SU-DHL-6 (cell line): Measurements from ENCODE around the gene KLHL12.
"Not testable (repeated sequence)": the region's sequence is repeated elsewhere in the genome, so short reads cannot be mapped to it uniquely, and the experiment has no call there.

Experiments
- H2AFZ ChIP-seq: fragments of 200-600 bp; sonication (generic); 2 replicates; pipeline ENCODE4 v1.6.1; 2014; ENCODE audit warnings: low read depth, mild to moderate bottlenecking, moderate library complexity, mixed read lengths, antibody characterized with exemption, low read length; ENCODE audit not compliant: severe bottlenecking
- H3F3A ChIP-seq: fragments of 200-600 bp; shearing (Covaris generic); 2 replicates; pipeline ENCODE4 v1.6.0; 2016; ENCODE audit warnings: antibody characterized with exemption, mild to moderate bottlenecking; ENCODE audit not compliant: insufficient read depth
- H3K27ac ChIP-seq: fragments of 200-600 bp; sonication (generic); 2 replicates; pipeline ENCODE4 v1.5.1; 2016; ENCODE audit warnings: low read depth, mild to moderate bottlenecking, low read length, moderate library complexity, mixed read lengths
- H3K27me3 ChIP-seq: fragments of 200-600 bp; sonication (generic), shearing (Covaris generic); 2 replicates; pipeline ENCODE4 v1.6.0; 2014; ENCODE audit warnings: mild to moderate bottlenecking, low read length
- H3K36me3 ChIP-seq: fragments of 200-600 bp; sonication (generic); 2 replicates; pipeline ENCODE4 v1.6.1; 2014; ENCODE audit warnings: mild to moderate bottlenecking, low read length, mixed read lengths
- H3K4me2 ChIP-seq: fragments of 300-600, 200-600 bp; shearing (Covaris generic), sonication (generic); 2 replicates; pipeline ENCODE4 v1.6.0; 2014; ENCODE audit warnings: low read length, low read depth, mild to moderate bottlenecking; ENCODE audit not compliant: poor library complexity, severe bottlenecking
- H3K4me3 ChIP-seq: fragments of 200-600 bp; sonication (generic); 2 replicates; pipeline ENCODE4 v1.5.1; 2014; ENCODE audit warnings: antibody characterized with exemption, low read length, mild to moderate bottlenecking, mixed read lengths; ENCODE audit not compliant: insufficient read depth, poor library complexity, severe bottlenecking
- H3K79me2 ChIP-seq: fragments of 200-600 bp; sonication (generic); 2 replicates; pipeline ENCODE4 v1.6.1; 2014; ENCODE audit warnings: mild to moderate bottlenecking, low read length, moderate library complexity; ENCODE audit not compliant: insufficient read depth
- H3K9ac ChIP-seq: fragments of 200-600 bp; sonication (generic); 2 replicates; pipeline ENCODE4 v1.7.0; 2014; ENCODE audit warnings: mild to moderate bottlenecking, low read length
- H3K9me2 ChIP-seq: fragments of 200-600 bp; sonication (generic); replicated peaks from 2 replicates; pipeline ENCODE4 v1.6.1; 2014; ENCODE audit warnings: low read length; ENCODE audit not compliant: insufficient read depth
- H3K9me3 ChIP-seq: fragments of 200-600 bp; sonication (generic); 2 replicates; pipeline ENCODE4 v1.6.1; 2014; ENCODE audit warnings: low read length, mixed read lengths; ENCODE audit not compliant: insufficient read depth
- H4K20me1 ChIP-seq: fragments of 200-600 bp; sonication (generic); 2 replicates; pipeline ENCODE4 v1.6.1; 2014; ENCODE audit warnings: low read depth, mild to moderate bottlenecking, antibody characterized with exemption, low read length, moderate library complexity, mixed read lengths
- EZH2phosphoT487 ChIP-seq: fragments of 200-600 bp; sonication (generic), shearing (Covaris generic); conservative IDR thresholded peaks from 2 replicates; pipeline ENCODE4 v1.6.1; 2018; ENCODE audit warnings: mild to moderate bottlenecking, antibody characterized with exemption, low read length, moderate library complexity, mixed read lengths
- TF ChIP-seq, protein P1 (sequence below): fragments of 200-600 bp; sonication (generic); IDR thresholded peaks from one replicate; pipeline ENCODE4 v1.5.1; 2017; ENCODE audit warnings: antibody characterized with exemption, mild to moderate bottlenecking, low read length, moderate library complexity; ENCODE audit not compliant: insufficient read depth, poor library complexity, severe bottlenecking

Gene KLHL12

DNA sequence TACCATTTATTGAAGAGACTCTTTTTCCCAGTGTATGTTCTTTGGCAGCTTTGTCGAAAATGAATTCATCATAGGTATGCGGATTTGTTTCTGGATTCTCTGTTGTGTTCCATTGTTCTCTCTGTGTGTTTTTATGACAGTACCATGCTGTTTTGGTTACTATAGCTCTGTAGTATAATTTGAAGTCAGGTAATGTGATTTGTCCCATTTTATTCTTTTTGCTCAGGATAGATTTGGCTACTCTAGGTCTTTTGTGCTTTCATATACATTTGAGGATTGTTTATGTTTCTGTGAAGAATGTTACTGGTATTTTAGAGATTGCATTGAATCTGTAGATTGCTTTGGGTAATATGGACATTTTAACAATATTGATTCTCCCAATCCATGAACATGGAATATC lies 5.4 kb upstream of the KLHL12 start:
- Histone ChIP-seq H3K9me2 (no peaks in the 10 kb centered on the region), H3K9me3 (no peaks in the 10 kb centered on the region), H3K4me2 (no peak overlapping the region), H3K36me3 (no peaks in the 10 kb centered on the region), H3K27ac (no peak overlapping the region), H3K79me2 (no peaks in the 10 kb centered on the region), H2AFZ (no peak overlapping the region), H4K20me1 (no peaks in the 10 kb centered on the region), H3K27me3 (no peaks in the 10 kb centered on the region), H3K4me3 (no peak overlapping the region), H3K9ac (no peak overlapping the region), H3F3A (no peaks in the 10 kb centered on the region; the same call in 1 of the 2 replicates)
- TF ChIP-seq, protein P1, sequence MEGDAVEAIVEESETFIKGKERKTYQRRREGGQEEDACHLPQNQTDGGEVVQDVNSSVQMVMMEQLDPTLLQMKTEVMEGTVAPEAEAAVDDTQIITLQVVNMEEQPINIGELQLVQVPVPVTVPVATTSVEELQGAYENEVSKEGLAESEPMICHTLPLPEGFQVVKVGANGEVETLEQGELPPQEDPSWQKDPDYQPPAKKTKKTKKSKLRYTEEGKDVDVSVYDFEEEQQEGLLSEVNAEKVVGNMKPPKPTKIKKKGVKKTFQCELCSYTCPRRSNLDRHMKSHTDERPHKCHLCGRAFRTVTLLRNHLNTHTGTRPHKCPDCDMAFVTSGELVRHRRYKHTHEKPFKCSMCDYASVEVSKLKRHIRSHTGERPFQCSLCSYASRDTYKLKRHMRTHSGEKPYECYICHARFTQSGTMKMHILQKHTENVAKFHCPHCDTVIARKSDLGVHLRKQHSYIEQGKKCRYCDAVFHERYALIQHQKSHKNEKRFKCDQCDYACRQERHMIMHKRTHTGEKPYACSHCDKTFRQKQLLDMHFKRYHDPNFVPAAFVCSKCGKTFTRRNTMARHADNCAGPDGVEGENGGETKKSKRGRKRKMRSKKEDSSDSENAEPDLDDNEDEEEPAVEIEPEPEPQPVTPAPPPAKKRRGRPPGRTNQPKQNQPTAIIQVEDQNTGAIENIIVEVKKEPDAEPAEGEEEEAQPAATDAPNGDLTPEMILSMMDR = no peak
- no peak for TF ChIP-seq EZH2phosphoT487

DNA sequence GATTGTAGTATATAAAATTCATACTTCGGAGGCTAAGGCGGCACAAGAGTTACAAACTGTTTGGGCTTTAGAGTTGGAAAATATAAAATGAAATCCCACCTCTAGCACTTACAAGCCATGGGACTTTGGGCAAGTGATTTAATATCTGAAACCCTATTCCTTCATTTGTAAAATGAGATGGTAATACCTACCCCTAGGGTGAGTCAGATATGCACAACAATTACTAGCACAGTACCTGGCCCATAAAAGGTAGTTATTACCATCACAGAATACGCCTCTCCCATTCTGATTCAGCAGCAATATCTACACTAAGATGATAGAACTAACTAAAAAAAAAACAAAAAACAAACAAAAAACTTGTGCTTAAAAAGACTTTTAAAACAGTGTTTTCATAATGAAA lies 3.5 kb downstream of the KLHL12 start:
- Histone ChIP-seq H3F3A (no peaks in the 10 kb centered on the region), H2AFZ (no peak overlapping the region), H3K27me3 (no peaks in the 10 kb centered on the region), H3K4me2 (peak overlapping the region; percentile 22), H3K9me3 (no peaks in the 10 kb centered on the region), H3K27ac (no peak overlapping the region), H3K4me3 (no peak overlapping the region), H4K20me1 (no peaks in the 10 kb centered on the region), H3K79me2 (peaks cover 38% of the 10 kb centered on the region), H3K36me3 (peaks cover 14% of the 10 kb centered on the region; the same call in 1 of the 2 replicates), H3K9ac (no peak overlapping the region), H3K9me2 (no peaks in the 10 kb centered on the region)
- no peak for TF ChIP-seq EZH2phosphoT487

GRCh38 chr1:202919615-202920014 lies 7.4 kb downstream of the KLHL12 start:
- H2AFZ ChIP-seq = no peak overlapping the region
- no peaks in the 10 kb centered on the region for H3K27me3 ChIP-seq
- no peak overlapping the region for H3K4me2 ChIP-seq
- H3F3A ChIP-seq = no peaks in the 10 kb centered on the region
- H3K36me3 ChIP-seq = peaks cover 29% of the 10 kb centered on the region; the same call in 1 of the 2 replicates
- no peak overlapping the region for H3K27ac ChIP-seq
- no peak overlapping the region for H3K4me3 ChIP-seq
- H3K9me2 ChIP-seq = no peaks in the 10 kb centered on the region
- no peak overlapping the region for H3K9ac ChIP-seq
- H3K9me3 ChIP-seq = no peaks in the 10 kb centered on the region
- H4K20me1 ChIP-seq = no peaks in the 10 kb centered on the region
- TF ChIP-seq, protein P1 = no peak
- TF ChIP-seq EZH2phosphoT487 = no peak
- peaks cover 20% of the 10 kb centered on the region for H3K79me2 ChIP-seq

- H3K79me2 ChIP-seq = no peaks in the 10 kb centered on the region
- no peaks in the 10 kb centered on the region for H3K27me3 ChIP-seq
- no peaks in the 10 kb centered on the region for H3K9me2 ChIP-seq
- TF ChIP-seq, protein P1 = no peak
- no peak for TF ChIP-seq EZH2phosphoT487
- no peak overlapping the region for H3K4me2 ChIP-seq
- no peak overlapping the region for H2AFZ ChIP-seq
- no peaks in the 10 kb centered on the region for H3K9me3 ChIP-seq
- H3F3A ChIP-seq = no peaks in the 10 kb centered on the region
- H3K27ac ChIP-seq = no peak overlapping the region
- H3K4me3 ChIP-seq = no peak overlapping the region
- no peaks in the 10 kb centered on the region for H4K20me1 ChIP-seq
- peaks cover 31% of the 10 kb centered on the region; the same call in 1 of the 2 replicates for H3K36me3 ChIP-seq
- H3K9ac ChIP-seq = no peak overlapping the region
Measured at GRCh38 chr1:202915146-202915545, 11.9 kb downstream of the KLHL12 start.

GRCh38 chr1:202912476-202912875 lies 14.6 kb downstream of the KLHL12 start:
- H3K9me2 ChIP-seq, H2AFZ ChIP-seq, H3K27me3 ChIP-seq, H3K79me2 ChIP-seq, H3K4me3 ChIP-seq, H3K9ac ChIP-seq, H3F3A ChIP-seq, H3K27ac ChIP-seq, H4K20me1 ChIP-seq, H3K9me3 ChIP-seq, H3K4me2 ChIP-seq: not testable (repeated sequence)
- peaks cover 33% of the 10 kb centered on the region; the same call in 1 of the 2 replicates for H3K36me3 ChIP-seq
